Gastrocnemius medialis (tissue), 4 donors: ENCODE results near the gene MRNIP. TPM values are rescaled to one million over a fixed set of nuclear protein-coding genes. Genes with fewer than 3 reads are reported as not detected.

Experiments used
- ATAC-seq, 2 donors: fragments of 150-250 bp; one replicate each; pipeline ENCODE4 v1.9.1; 2016
- DNase-seq, 2 donors: peaks; one replicate each; pipeline ENCODE4 v3.0.0-alpha.2; 2019
- H3K27ac ChIP-seq, 4 donors: fragments of 200-600 bp; sonication (generic); 1 replicate in 1 of 4; 2 replicates in 3 of 4; pipeline ENCODE4 v1.5.1; 2016 to 2018; ENCODE audit warnings: mild to moderate bottlenecking in 2 of 4, moderate library complexity in 1 of 4
- H3K27me3 ChIP-seq, 3 donors: fragments of 200-600 bp; sonication (generic) in 2 of 3; 1 replicate in 1 of 3; 2 replicates in 2 of 3; pipeline versions ENCODE4 v1.5.1 to v1.6.0; 2016 to 2019; ENCODE audit warnings: mild to moderate bottlenecking in 1 of 3, moderate library complexity in 1 of 3
- H3K36me3 ChIP-seq, 2 donors: fragments of 200-600 bp; sonication (generic) in 1 of 2; one replicate each; pipeline ENCODE4 v1.5.1; 2017 to 2018
- H3K4me1 ChIP-seq, 2 donors: fragments of 200-600 bp; sonication (generic) in 1 of 2; one replicate each; pipeline ENCODE4 v1.5.1; 2016 to 2017; ENCODE audit warnings: mild to moderate bottlenecking in 2 of 2
- H3K4me3 ChIP-seq, 4 donors: fragments of 200-600 bp; sonication (generic) in 3 of 4; 1 replicate in 1 of 4; 2 replicates in 3 of 4; pipeline ENCODE4 v1.5.1; 2016 to 2019; ENCODE audit warnings: mild to moderate bottlenecking in 2 of 4
- H3K9me3 ChIP-seq, 3 donors: fragments of 200-600 bp; sonication (generic) in 2 of 3; 1 replicate in 1 of 3; 2 replicates in 2 of 3; pipeline ENCODE4 v1.5.1; 2016 to 2019
- POLR2A ChIP-seq, 2 donors: fragments of 450-650 bp; IDR thresholded peaks; one replicate each; pipeline ENCODE4 v1.6.1; 2017; ENCODE audit warnings: antibody characterized with exemption in 2 of 2, mild to moderate bottlenecking in 2 of 2, moderate library complexity in 2 of 2
- in situ Hi-C, 4 donors: fragments of 200-750 bp; cut with MboI; loops; one replicate each; pipeline versions ENCODE4 v1.15.0 to v1.8.0; 2017; ENCODE audit warnings: low sequenced_read_pairs in 4 of 4
- intact Hi-C: fragments of 100-400 bp; cut with DNase I; formaldehyde crosslinking; loops from one replicate; pipeline ENCODE4 v1.15.1; 2023; ENCODE audit warnings: low total_unique reads
- total RNA-seq, 4 donors: library from RNA; depleted of rRNA; stranded (reverse); fragments of >200 nt; gene quantifications; one replicate each; pipeline versions ENCODE4 v1.1.0 to v1.2.3, GENCODE V29; 2016
- TF ChIP-seq, protein P1 (sequence below), 5 experiments: fragments of 450-650 bp in 3 of 5; fragments of 200-600 bp in 2 of 5; sonication (generic) in 2 of 5; IDR thresholded peaks in 4 of 5; conservative IDR thresholded peaks in 1 of 5; 1 replicate in 4 of 5; 2 replicates in 1 of 5; pipeline ENCODE4 v1.5.1; 2016 to 2019; ENCODE audit warnings: antibody characterized with exemption in 5 of 5, mild to moderate bottlenecking in 3 of 5, moderate library complexity in 3 of 5

MRNIP gene
- total RNA-seq, 4 donors from 2014 or later: 2.9 to 16.1 (median 8.3) TPM

DNA sequence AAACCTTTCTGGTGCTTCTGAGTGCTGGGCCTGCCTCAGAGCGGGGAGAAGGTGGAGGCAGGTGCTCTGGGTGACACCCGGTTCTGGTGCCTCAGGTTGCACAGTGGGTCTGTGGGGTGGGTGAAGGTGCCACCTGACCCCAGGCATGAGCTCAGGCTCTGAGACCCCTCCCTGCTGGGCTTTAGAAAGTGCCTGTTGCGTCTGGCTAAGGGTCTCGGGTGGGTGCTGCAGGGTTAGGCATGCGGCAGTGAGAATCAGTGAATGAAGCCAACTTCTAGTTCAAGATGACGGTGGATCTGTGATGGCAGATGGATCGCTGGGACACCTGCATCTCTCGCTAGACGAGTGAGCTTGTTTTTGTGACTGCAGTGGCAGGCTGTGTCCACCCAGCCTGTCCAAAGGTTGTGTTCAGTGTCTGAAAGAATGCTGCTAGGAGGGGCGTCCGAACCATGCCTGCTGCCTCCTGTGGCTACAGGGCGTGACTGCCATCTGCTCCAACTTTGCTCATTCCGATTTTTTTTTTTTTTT, 32.9 kb downstream of the MRNIP start:
- peak overlapping the region in 3 of 4 donors; percentile 12 to 100 (median 53) for H3K27ac ChIP-seq
- intact Hi-C loops: no loop called here
- DNase-seq: no peak
- no peaks in the 10 kb centered on the region for H3K9me3 ChIP-seq
- H3K27me3 ChIP-seq: no peaks in the 10 kb centered on the region
- ATAC-seq: no peak
- H3K4me3 ChIP-seq: no peak overlapping the region
- TF ChIP-seq, protein P1, sequence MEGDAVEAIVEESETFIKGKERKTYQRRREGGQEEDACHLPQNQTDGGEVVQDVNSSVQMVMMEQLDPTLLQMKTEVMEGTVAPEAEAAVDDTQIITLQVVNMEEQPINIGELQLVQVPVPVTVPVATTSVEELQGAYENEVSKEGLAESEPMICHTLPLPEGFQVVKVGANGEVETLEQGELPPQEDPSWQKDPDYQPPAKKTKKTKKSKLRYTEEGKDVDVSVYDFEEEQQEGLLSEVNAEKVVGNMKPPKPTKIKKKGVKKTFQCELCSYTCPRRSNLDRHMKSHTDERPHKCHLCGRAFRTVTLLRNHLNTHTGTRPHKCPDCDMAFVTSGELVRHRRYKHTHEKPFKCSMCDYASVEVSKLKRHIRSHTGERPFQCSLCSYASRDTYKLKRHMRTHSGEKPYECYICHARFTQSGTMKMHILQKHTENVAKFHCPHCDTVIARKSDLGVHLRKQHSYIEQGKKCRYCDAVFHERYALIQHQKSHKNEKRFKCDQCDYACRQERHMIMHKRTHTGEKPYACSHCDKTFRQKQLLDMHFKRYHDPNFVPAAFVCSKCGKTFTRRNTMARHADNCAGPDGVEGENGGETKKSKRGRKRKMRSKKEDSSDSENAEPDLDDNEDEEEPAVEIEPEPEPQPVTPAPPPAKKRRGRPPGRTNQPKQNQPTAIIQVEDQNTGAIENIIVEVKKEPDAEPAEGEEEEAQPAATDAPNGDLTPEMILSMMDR (IDR thresholded peaks at IDR 0.05 in 4 of 5, conservative IDR thresholded peaks at IDR 0.05 in 1 of 5): no peak
- TF ChIP-seq POLR2A (IDR thresholded peaks at IDR 0.05): no peak
- H3K36me3 ChIP-seq: peaks cover 11 to 88% of the 10 kb centered on the region in 2 donors
- in situ Hi-C loops: no loop called here
- H3K4me1 ChIP-seq: peaks cover 56 to 60% of the 10 kb centered on the region in 2 donors

DNA sequence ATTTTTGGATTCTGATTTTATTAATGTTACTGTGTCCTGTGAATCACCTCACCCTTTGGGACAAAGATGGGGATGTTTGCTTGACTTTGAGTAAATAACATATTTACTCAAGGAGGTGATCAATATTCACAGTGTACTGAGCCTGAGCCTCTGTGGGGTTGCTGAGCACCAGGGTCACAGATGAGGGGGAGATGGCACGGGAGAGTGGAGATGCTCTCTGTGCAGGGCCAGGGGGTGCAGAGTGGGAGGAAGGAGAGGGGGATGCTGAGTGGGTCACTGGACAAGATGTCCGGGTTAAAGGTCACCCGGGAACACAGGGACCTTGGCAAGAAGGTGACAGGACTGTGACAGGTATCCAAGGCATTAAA, 33.9 kb downstream of the MRNIP start:
- in situ Hi-C loops (no loop called here), intact Hi-C loops (no loop called here)
- Histone ChIP-seq H3K27me3 (no peaks in the 10 kb centered on the region), H3K4me3 (no peak overlapping the region), H3K9me3 (no peaks in the 10 kb centered on the region), H3K36me3 (peaks cover 11 to 78% of the 10 kb centered on the region in 2 donors), H3K27ac (peak overlapping the region in 3 of 4 donors; percentile 95 to 100 (median 98)), H3K4me1 (peaks cover 58 to 63% of the 10 kb centered on the region in 2 donors)
- no peak for TF ChIP-seq POLR2A (IDR thresholded peaks at IDR 0.05)
- TF ChIP-seq, protein P1 (IDR thresholded peaks at IDR 0.05 in 4 of 5, conservative IDR thresholded peaks at IDR 0.05 in 1 of 5): no peak
- ATAC-seq (no peak), DNase-seq (no peak)

DNA sequence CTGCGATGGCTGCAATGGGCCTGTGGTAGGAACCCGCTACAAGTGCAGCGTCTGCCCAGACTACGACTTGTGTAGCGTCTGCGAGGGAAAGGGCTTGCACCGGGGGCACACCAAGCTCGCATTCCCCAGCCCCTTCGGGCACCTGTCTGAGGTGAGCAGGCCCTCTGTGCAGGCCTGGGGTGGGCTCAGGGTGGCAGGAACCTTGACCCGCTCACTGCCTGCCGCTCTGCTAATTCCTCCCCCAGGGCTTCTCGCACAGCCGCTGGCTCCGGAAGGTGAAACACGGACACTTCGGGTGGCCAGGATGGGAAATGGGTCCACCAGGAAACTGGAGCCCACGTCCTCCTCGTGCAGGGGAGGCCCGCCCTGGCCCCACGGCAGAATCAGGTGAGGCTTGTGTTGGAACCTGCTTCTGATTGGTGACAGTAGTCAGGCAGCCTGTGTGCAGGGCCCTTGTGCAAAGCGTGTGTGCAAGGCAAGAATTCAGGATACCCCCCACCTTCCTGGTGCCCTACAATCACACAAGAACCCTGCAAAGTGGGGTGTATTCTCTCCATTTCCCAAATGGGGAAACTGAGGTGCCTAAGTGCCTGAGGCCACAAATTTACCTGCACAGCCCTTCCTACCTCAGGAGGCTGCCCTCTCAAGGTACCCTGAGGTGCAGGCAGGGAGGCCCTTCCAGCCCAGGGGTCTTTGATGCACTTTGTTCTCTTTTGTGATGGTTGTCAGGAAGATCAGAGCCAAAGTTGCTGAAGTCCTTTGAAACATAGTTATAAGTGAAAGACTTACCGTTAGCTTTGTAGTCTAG, 34.5 kb downstream of the MRNIP start:
- TF ChIP-seq, protein P1 (IDR thresholded peaks at IDR 0.05 in 4 of 5, conservative IDR thresholded peaks at IDR 0.05 in 1 of 5): no peak
- TF ChIP-seq POLR2A (IDR thresholded peaks at IDR 0.05): no peak
- Histone ChIP-seq H3K36me3 (peaks cover 10 to 72% of the 10 kb centered on the region in 2 donors), H3K27me3 (no peaks in the 10 kb centered on the region), H3K27ac (peak overlapping the region; percentile 95 to 100 (median 99)), H3K9me3 (no peaks in the 10 kb centered on the region), H3K4me1 (peaks cover 62 to 67% of the 10 kb centered on the region in 2 donors), H3K4me3 (peak overlapping the region in 3 of 4 donors; percentile 18 to 90 (median 89))
- DNase-seq (no peak), ATAC-seq (no peak)
- in situ Hi-C loops (no loop called here), intact Hi-C loops (no loop called here)

DNA sequence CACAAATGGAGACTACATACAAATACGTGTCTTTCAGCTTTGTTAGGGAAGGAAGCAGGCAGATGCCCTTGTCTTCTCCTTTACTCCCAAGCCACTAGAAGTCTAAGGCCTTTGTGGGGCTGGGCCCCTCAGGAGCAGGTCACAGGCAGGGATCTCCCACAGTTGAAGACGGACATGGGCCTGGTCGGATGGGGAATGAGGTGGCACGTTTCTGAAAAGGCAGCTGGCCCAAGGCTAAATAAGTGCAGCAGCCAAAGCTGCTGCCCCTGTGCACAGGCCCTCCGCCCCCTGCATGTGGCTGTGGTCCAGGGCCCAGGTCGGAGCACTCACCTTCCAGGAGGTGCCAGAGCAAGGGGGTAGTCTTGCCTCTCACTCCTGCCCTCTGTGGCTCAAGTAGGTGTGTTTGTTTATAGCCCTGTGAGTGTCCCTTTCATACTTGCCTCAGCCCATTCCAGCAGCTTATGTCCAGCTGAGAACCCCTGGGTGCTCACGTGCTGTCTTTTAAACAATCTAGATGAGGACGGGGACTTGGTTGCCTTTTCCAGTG, 36.1 kb downstream of the MRNIP start:
- no peak for ATAC-seq
- Histone ChIP-seq H3K9me3 (no peaks in the 10 kb centered on the region), H3K36me3 (peaks cover 0 to 56% of the 10 kb centered on the region in 2 donors), H3K27ac (peak overlapping the region; percentile 95 to 100 (median 99)), H3K4me1 (peaks cover 65 to 66% of the 10 kb centered on the region in 2 donors), H3K4me3 (peak overlapping the region; percentile 89 to 97 (median 94)), H3K27me3 (no peaks in the 10 kb centered on the region)
- intact Hi-C loops (no loop called here), in situ Hi-C loops (no loop called here)
- TF ChIP-seq POLR2A (IDR thresholded peaks at IDR 0.05): no peak
- TF ChIP-seq, protein P1 (IDR thresholded peaks at IDR 0.05 in 4 of 5, conservative IDR thresholded peaks at IDR 0.05 in 1 of 5): no peak
- DNase-seq: peak in 1 of 2 donors; percentile 13
